Ovary (tissue), 3 donors: ENCODE measurements around the gene RAPGEFL1.

Source experiments
- CTCF ChIP-seq, 3 donors: fragments of 450-650 bp in 2 of 3; fragments of 200-600 bp in 1 of 3; IDR thresholded peaks; one replicate each; pipeline versions ENCODE4 v1.5.1 to v1.8.0; 2016 to 2022; ENCODE audit warnings: antibody characterized with exemption in 3 of 3, mild to moderate bottlenecking in 1 of 3
- EP300 ChIP-seq: sonication (generic); formaldehyde crosslinking; IDR thresholded peaks from one replicate; pipeline ENCODE4 v1.6.1; 2017; ENCODE audit warnings: antibody characterized with exemption
- donor health status: DM: no; HTN: no; CAD: no.

GRCh38 chr17:40139566-40140058 lies 37.7 kb upstream of the RAPGEFL1 start:
- TF ChIP-seq EP300 (peak; percentile 2), CTCF (IDR thresholded peaks at IDR 0.05) (peak in 1 of 3 donors; percentile 41)
